Thyroid gland (tissue), 4 donors: ENCODE data around the gene PCCA.

Experiments
- CTCF ChIP-seq, 6 experiments: fragments of 200-600 bp in 3 of 6; fragments of 450-650 bp in 3 of 6; sonication (generic) in 3 of 6; IDR thresholded peaks; one replicate each; pipeline ENCODE4 v1.5.1; 2016 to 2019; ENCODE audit warnings: antibody characterized with exemption in 6 of 6, mild to moderate bottlenecking in 2 of 6, inconsistent platforms in 1 of 6, moderate library complexity in 1 of 6
- POLR2A ChIP-seq, 2 donors: fragments of 450-650 bp; IDR thresholded peaks; one replicate each; pipeline ENCODE4 v1.6.1; 2017; ENCODE audit warnings: antibody characterized with exemption in 2 of 2, mild to moderate bottlenecking in 2 of 2, moderate library complexity in 1 of 2

- no peak for TF ChIP-seq CTCF (IDR thresholded peaks at IDR 0.05)
- TF ChIP-seq POLR2A (IDR thresholded peaks at IDR 0.05) = no peak
These were observed 255.7 kb downstream of the PCCA start for GRCh38 chr13:100344544-100344943.
